PC-3 (cell line): ENCODE measurements around the gene FOXD2. TPM values are rescaled to one million over a fixed set of nuclear protein-coding genes. Genes with fewer than 3 reads are reported as not detected.

Source experiments
- ATAC-seq: fragments of 200-7000 bp; cut with Tn5 transposase; 2 replicates; pipeline ENCODE4 v1.9.1; 2020; ENCODE audit warnings: mild to moderate bottlenecking, moderate library complexity
- BruUV-seq: library from RNA; stranded (reverse); fragments of 400-500 nt; replicated peaks from 2 replicates; lab custom pipeline; 2021; lab: Mats Ljungman, UMichigan
- CTCF ChIA-PET: fragments of 300-600 bp; sonication (Branson Sonifier 250); formaldehyde crosslinking; loops from one replicate; lab custom pipeline; 2022; ENCODE audit warnings: antibody characterized with exemption; lab: Charles Lee
- POLR2A ChIA-PET: fragments of 300-600 bp; sonication (Branson Sonifier 250); formaldehyde crosslinking; loops from one replicate; lab custom pipeline; 2022; ENCODE audit warnings: antibody characterized with exemption; ENCODE audit not compliant: unreplicated experiment; lab: Charles Lee
- DNase-seq: peaks from one replicate; pipeline ENCODE4 v3.0.0-alpha.2; 2015
- H2AFZ ChIP-seq: fragments of 300-600 bp; sonication (generic); 2 replicates; pipeline ENCODE4 v1.6.0; 2016; ENCODE audit warnings: antibody characterized with exemption, low read length
- H3F3A ChIP-seq: fragments of 300-600 bp; sonication (generic); one replicate; pipeline ENCODE4 v1.6.0; 2017; ENCODE audit warnings: antibody characterized with exemption, low read length, control low read depth, mild to moderate bottlenecking; ENCODE audit not compliant: unreplicated experiment
- H3K27ac ChIP-seq: fragments of 300-600 bp; sonication (generic); 2 replicates; pipeline ENCODE4 v1.5.1; 2016; ENCODE audit warnings: mild to moderate bottlenecking, low read length
- H3K27me3 ChIP-seq: fragments of 300-600 bp; sonication (generic); 2 replicates; pipeline ENCODE4 v1.6.1; 2016; ENCODE audit warnings: low read length, mixed read lengths
- H3K36me3 ChIP-seq: fragments of 300-600 bp; sonication (generic); 2 replicates; pipeline ENCODE4 v1.6.1; 2016; ENCODE audit warnings: low read depth, mixed run types, low read length, mixed read lengths
- H3K4me1 ChIP-seq: fragments of 300-600 bp; sonication (generic); 2 replicates; pipeline ENCODE4 v1.5.1; 2016; ENCODE audit warnings: low read length; ENCODE audit not compliant: insufficient read depth
- H3K4me2 ChIP-seq: fragments of 300-600 bp; sonication (generic); 2 replicates; pipeline ENCODE4 v1.6.0; 2016; ENCODE audit warnings: low read length
- H3K4me3 ChIP-seq: fragments of 300-600 bp; sonication (generic); 2 replicates; pipeline ENCODE4 v1.5.1; 2016; ENCODE audit warnings: mild to moderate bottlenecking, low read length, mixed read lengths
- H3K79me2 ChIP-seq: fragments of 300-600 bp; sonication (generic); 2 replicates; pipeline ENCODE4 v1.6.1; 2017; ENCODE audit warnings: low read length, mixed read lengths
- H3K9ac ChIP-seq: fragments of 300-600 bp; sonication (generic); 2 replicates; pipeline ENCODE4 v1.6.0; 2016; ENCODE audit warnings: mild to moderate bottlenecking, low read length
- H3K9me2 ChIP-seq: fragments of 300-600 bp; sonication (generic); replicated peaks from 2 replicates; pipeline ENCODE4 v1.6.1; 2016; ENCODE audit warnings: mixed run types, low read length, mixed read lengths
- H3K9me3 ChIP-seq: fragments of 300-600 bp; sonication (generic); 2 replicates; pipeline ENCODE4 v1.6.1; 2016; ENCODE audit warnings: low read length, mixed read lengths
- H4K20me1 ChIP-seq: fragments of 300-600 bp; sonication (generic); 2 replicates; pipeline ENCODE4 v1.6.1; 2016; ENCODE audit warnings: low read length, mixed read lengths
- CTCF ChIP-seq: fragments of 300-600 bp; sonication (generic); conservative IDR thresholded peaks from 2 replicates; pipeline ENCODE4 v1.5.1; 2017; ENCODE audit warnings: antibody characterized with exemption, low read depth, mild to moderate bottlenecking, low read length
- EZH2 ChIP-seq: fragments of 300-600 bp; sonication (generic); IDR thresholded peaks from one replicate; pipeline ENCODE4 v1.6.1; 2017; ENCODE audit warnings: antibody characterized with exemption, mild to moderate bottlenecking, low read length; ENCODE audit not compliant: unreplicated experiment
- EZH2phosphoT487 ChIP-seq: fragments of 300-600 bp; sonication (generic); IDR thresholded peaks from 2 replicates; pipeline ENCODE4 v1.6.1; 2018; ENCODE audit warnings: mild to moderate bottlenecking, antibody characterized with exemption, low read length, borderline replicate concordance
- intact Hi-C: fragments of 100-400 bp; cut with micrococcal nuclease; formaldehyde crosslinking; loops from 2 replicates; pipeline ENCODE4 v1.9.0; 2023
- total RNA-seq: library from RNA; depleted of rRNA; stranded (reverse); fragments of >200 nt; gene quantifications from 2 replicates; pipeline ENCODE4 v1.2.3, GENCODE V29; 2014

Gene FOXD2
- total RNA-seq, 1 experiment from 2014 or later, result 0.80 TPM

- no peak for TF ChIP-seq EZH2
- TF ChIP-seq EZH2phosphoT487, result no peak
- TF ChIP-seq CTCF, result no peak
- no peak overlapping the region for H3K9ac ChIP-seq
- no TSS peak for BruUV-seq
- H3K4me2 ChIP-seq, result no peak overlapping the region
- H3F3A ChIP-seq, result no peaks in the 10 kb centered on the region
- no peaks in the 10 kb centered on the region for H3K79me2 ChIP-seq
- intact Hi-C loops, result no loop called here
- ChIA-PET POLR2A (no interaction called here), CTCF (no interaction called here)
- H3K9me2 ChIP-seq, result no peaks in the 10 kb centered on the region
- H3K4me1 ChIP-seq, result peaks cover 6% of the 10 kb centered on the region; the same call in 1 of the 2 replicates
- no peaks in the 10 kb centered on the region for H4K20me1 ChIP-seq
- DNase-seq (no peak), ATAC-seq (no peak)
- no peaks in the 10 kb centered on the region for H3K27me3 ChIP-seq
- H3K36me3 ChIP-seq, result no peaks in the 10 kb centered on the region
- no peaks in the 10 kb centered on the region for H3K9me3 ChIP-seq
- no peak overlapping the region for H2AFZ ChIP-seq
- no peak overlapping the region for H3K27ac ChIP-seq
- H3K4me3 ChIP-seq, result no peak overlapping the region
Observed at GRCh38 chr1:47395433-47395832, 42.4 kb upstream of the FOXD2 start.

GRCh38 chr1:47396671-47397196, 41.1 kb upstream of the FOXD2 start:
- no peaks in the 10 kb centered on the region for H3K9me2 ChIP-seq
- no peak overlapping the region for H2AFZ ChIP-seq
- BruUV-seq, result no TSS peak
- ChIA-PET CTCF (no interaction called here), POLR2A (no interaction called here)
- no peak overlapping the region for H3K9ac ChIP-seq
- no peak overlapping the region for H3K4me3 ChIP-seq
- H3K4me1 ChIP-seq, result peaks cover 6% of the 10 kb centered on the region; the same call in 1 of the 2 replicates
- no peak for DNase-seq
- TF ChIP-seq CTCF (no peak), EZH2phosphoT487 (no peak), EZH2 (no peak)
- H4K20me1 ChIP-seq, result no peaks in the 10 kb centered on the region
- H3K4me2 ChIP-seq, result no peak overlapping the region
- H3K9me3 ChIP-seq, result no peaks in the 10 kb centered on the region
- intact Hi-C loops, result no loop called here
- no peaks in the 10 kb centered on the region for H3K36me3 ChIP-seq
- H3K27ac ChIP-seq, result no peak overlapping the region
- no peaks in the 10 kb centered on the region for H3F3A ChIP-seq
- H3K27me3 ChIP-seq, result no peaks in the 10 kb centered on the region
- no peak for ATAC-seq
- H3K79me2 ChIP-seq, result no peaks in the 10 kb centered on the region

GRCh38 chr1:47399138-47399845, 38.6 kb upstream of the FOXD2 start:
- no peak overlapping the region for H3K4me2 ChIP-seq
- ATAC-seq, result no peak
- H4K20me1 ChIP-seq, result no peaks in the 10 kb centered on the region
- H3K36me3 ChIP-seq, result no peaks in the 10 kb centered on the region
- no peaks in the 10 kb centered on the region for H3K27me3 ChIP-seq
- no peak overlapping the region for H3K4me3 ChIP-seq
- H2AFZ ChIP-seq, result no peak overlapping the region
- H3K9me3 ChIP-seq, result no peaks in the 10 kb centered on the region
- TF ChIP-seq EZH2phosphoT487, result no peak
- intact Hi-C loops, result no loop called here
- H3K4me1 ChIP-seq, result no peaks in the 10 kb centered on the region
- no peak overlapping the region for H3K9ac ChIP-seq
- H3K27ac ChIP-seq, result no peak overlapping the region
- ChIA-PET POLR2A (no interaction called here), CTCF (no interaction called here)
- no TSS peak for BruUV-seq
- no peaks in the 10 kb centered on the region for H3F3A ChIP-seq
- no peak for DNase-seq
- H3K79me2 ChIP-seq, result no peaks in the 10 kb centered on the region
- H3K9me2 ChIP-seq, result no peaks in the 10 kb centered on the region
